Measurements from ENCODE around the gene SYT14. TPM values are rescaled to one million over a fixed set of nuclear protein-coding genes. Genes with fewer than 3 reads are reported as not detected.

The SYT14 gene
- total and polyA plus RNA-seq, 3 donors from 2014 or later: 3.4 to 11.3 (median 10.8) TPM

DNA sequence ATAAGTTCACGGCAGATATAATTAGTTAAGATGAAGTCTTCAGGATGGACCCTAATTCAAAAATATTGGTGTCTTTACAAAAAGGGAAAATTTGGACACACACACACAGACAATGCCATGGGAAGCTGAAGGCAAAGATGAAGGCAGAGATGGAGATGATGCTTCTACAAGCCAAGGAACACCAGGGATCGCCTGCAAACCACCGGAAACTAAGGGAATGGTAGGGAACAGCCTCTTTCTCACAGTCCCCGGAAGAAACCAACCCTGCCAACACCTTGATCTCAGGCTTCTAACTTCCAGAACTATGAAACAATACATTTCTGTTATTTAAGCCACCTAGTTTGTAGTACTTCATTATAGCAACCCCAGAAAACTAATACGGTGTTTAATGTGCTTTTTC is 279.5 kb downstream of the SYT14 start:
- no peak for DNase-seq
- Histone ChIP-seq H3K9me3 (no peaks in the 10 kb centered on the region), H3K27me3 (no peaks in the 10 kb centered on the region), H3K36me3 (ENCODE audit: low read depth, missing control alignments) (no peaks in the 10 kb centered on the region), H3K4me3 (no peak overlapping the region), H3K27ac (no peak overlapping the region), H3K4me1 (no peaks in the 10 kb centered on the region)
- 92% methylated on average over 5 of the region's 5 CpGs for WGBS, 2 donors
- intact Hi-C loops (cut with DNase I; ENCODE audit: low total_unique reads): no loop called here
- no peak for TF ChIP-seq POLR2A (IDR thresholded peaks at IDR 0.05)
- TF ChIP-seq CTCF (IDR thresholded peaks at IDR 0.05): no peak

GRCh38 chr1:210218047-210218446 is 280.0 kb downstream of the SYT14 start:
- H3K27ac ChIP-seq: no peak overlapping the region
- no peaks in the 10 kb centered on the region for H3K36me3 ChIP-seq (ENCODE audit: low read depth, missing control alignments)
- no peak overlapping the region for H3K4me3 ChIP-seq
- DNase-seq: no peak
- 80 to 89% methylated on average over 4 of the region's 4 CpGs for WGBS, 2 donors
- TF ChIP-seq CTCF (IDR thresholded peaks at IDR 0.05): no peak
- TF ChIP-seq POLR2A (IDR thresholded peaks at IDR 0.05): no peak
- H3K4me1 ChIP-seq: no peaks in the 10 kb centered on the region
- intact Hi-C loops (cut with DNase I; ENCODE audit: low total_unique reads): no loop called here
- no peaks in the 10 kb centered on the region for H3K9me3 ChIP-seq
- H3K27me3 ChIP-seq: no peaks in the 10 kb centered on the region

Other genes with a start within 250 kb of the SYT14 start
- gene HSD11B1, start 233.4 kb upstream of the SYT14 start, total RNA-seq: 10 to 100 TPM; 17.6 to 18.0 TPM
- gene HSD11B1, start 233.4 kb upstream of the SYT14 start, polyA plus RNA-seq (ENCODE audit: insufficient read depth, low read depth, low replicate concordance): 19.5 TPM
- gene TRAF3IP3, start 182.2 kb upstream of the SYT14 start, total RNA-seq: 1 to 10 TPM in 1 of 2 donors, under 1 TPM in 1; 0.63 to 3.3 TPM
- gene TRAF3IP3, start 182.2 kb upstream of the SYT14 start, polyA plus RNA-seq (ENCODE audit: insufficient read depth, low read depth, low replicate concordance): 9.2 TPM
- 1 to 10 TPM; 5.0 to 5.2 TPM for gene C1orf74, start 153.7 kb upstream of the SYT14 start, total RNA-seq
- 2.6 TPM for gene C1orf74, start 153.7 kb upstream of the SYT14 start, polyA plus RNA-seq (ENCODE audit: insufficient read depth, low read depth, low replicate concordance)
- 10 to 100 TPM in 1 of 2 donors, 1 to 10 TPM in 1; 8.7 to 19.2 TPM for gene IRF6, start 132.1 kb upstream of the SYT14 start, total RNA-seq
- 8.2 TPM for gene IRF6, start 132.1 kb upstream of the SYT14 start, polyA plus RNA-seq (ENCODE audit: insufficient read depth, low read depth, low replicate concordance)
- gene UTP25, start 110.2 kb upstream of the SYT14 start, total RNA-seq: 1 to 10 TPM; 7.1 to 7.7 TPM
- gene UTP25, start 110.2 kb upstream of the SYT14 start, polyA plus RNA-seq (ENCODE audit: insufficient read depth, low read depth, low replicate concordance): 4.0 TPM